Activated naive CD4-positive, alpha-beta T cell treated with anti-CD3 and anti-CD28 coated beads for 36 hours (primary cell): Measurements from ENCODE around the gene AMPD3. TPM values are rescaled to one million over a fixed set of nuclear protein-coding genes. Genes with fewer than 3 reads are reported as not detected.

Experiments
- CTCF ChIA-PET: fragments of 350-600 bp; sonication (Branson Sonifier 250); formaldehyde crosslinking; loops from one replicate; lab custom pipeline; 2021; ENCODE audit warnings: antibody characterized with exemption; lab: Charles Lee
- DNase-seq: peaks from one replicate; pipeline ENCODE4 v3.0.0-alpha.2; 2020
- H3K27ac Mint-ChIP-seq: one replicate; pipeline ENCODE4 v1.8.0; 2021; ENCODE audit warnings: mild to moderate bottlenecking, mixed read lengths
- H3K27me3 Mint-ChIP-seq: one replicate; pipeline ENCODE4 v1.8.0; 2021; ENCODE audit warnings: low read depth, mixed read lengths
- H3K36me3 Mint-ChIP-seq: one replicate; pipeline ENCODE4 v1.8.0; 2021; ENCODE audit warnings: low read depth, mixed read lengths
- H3K4me1 Mint-ChIP-seq: one replicate; pipeline ENCODE4 v1.8.0; 2021; ENCODE audit warnings: low read depth, mixed read lengths
- H3K4me3 Mint-ChIP-seq: one replicate; pipeline ENCODE4 v1.8.0; 2021; ENCODE audit warnings: mild to moderate bottlenecking, moderate library complexity, mixed read lengths
- H3K9me3 Mint-ChIP-seq: one replicate; pipeline ENCODE4 v1.8.0; 2021; ENCODE audit warnings: mixed read lengths
- intact Hi-C: fragments of 100-400 bp; cut with micrococcal nuclease; formaldehyde crosslinking; loops from one replicate; pipeline ENCODE4 v1.15.1; 2023
- total RNA-seq, 2 experiments: library from RNA; stranded (reverse); gene quantifications; one replicate each; pipeline ENCODE4 v1.2.3, GENCODE V29; 2021

AMPD3 gene
- total RNA-seq, 2 experiments from 2014 or later = 11.5 to 13.0 TPM

- H3K27me3 Mint-ChIP-seq = no peaks in the 10 kb centered on the region
- peaks cover 5% of the 10 kb centered on the region for H3K36me3 Mint-ChIP-seq
- intact Hi-C loops = loop anchor here (1.0 to 10.0 kb wide), 4 partner anchors 90 to 1447 kb away; partner anchors contain the start of genes NRIP3, RNF141, WEE1 and ZBED5
- CTCF ChIA-PET = interaction anchor here (0.6 to 4.3 kb wide), 9 partner anchors 9 to 203 kb away, joined by 3 to 15 read pairs (median 4); partner anchors contain the start of gene RNF141
- H3K9me3 Mint-ChIP-seq = no peaks in the 10 kb centered on the region
- no peak for DNase-seq
- H3K27ac Mint-ChIP-seq = peak overlapping the region; percentile 83
- H3K4me1 Mint-ChIP-seq = peaks cover 61% of the 10 kb centered on the region
- peak overlapping the region; percentile 84 for H3K4me3 Mint-ChIP-seq
Measured at GRCh38 chr11:10451426-10452116, 3.5 kb upstream of the AMPD3 start.

GRCh38 chr11:10452211-10452767 is 2.8 kb upstream of the AMPD3 start:
- peaks cover 67% of the 10 kb centered on the region for H3K4me1 Mint-ChIP-seq
- DNase-seq = no peak
- CTCF ChIA-PET = interaction anchor here (0.9 to 4.3 kb wide), 7 partner anchors 9 to 180 kb away, joined by 3 to 15 read pairs (median 4); partner anchors contain the start of gene RNF141
- intact Hi-C loops = loop anchor here (10.0 kb wide), 2 partner anchors 877 to 1447 kb away; partner anchors contain the start of genes NRIP3 and WEE1
- no peak overlapping the region for H3K27ac Mint-ChIP-seq
- H3K36me3 Mint-ChIP-seq = peaks cover 5% of the 10 kb centered on the region
- no peaks in the 10 kb centered on the region for H3K27me3 Mint-ChIP-seq
- no peak overlapping the region for H3K4me3 Mint-ChIP-seq
- no peaks in the 10 kb centered on the region for H3K9me3 Mint-ChIP-seq

GRCh38 chr11:10453261-10453660 is 1.8 kb upstream of the AMPD3 start:
- intact Hi-C loops = loop anchor here (10.0 kb wide), 2 partner anchors 878 to 1448 kb away; partner anchors contain the start of genes NRIP3 and WEE1
- CTCF ChIA-PET = interaction anchor here (0.6 to 4.3 kb wide), 3 partner anchors 38 to 82 kb away, joined by 4 to 15 read pairs (median 8); no protein-coding TSS in a partner anchor
- Mint-ChIP-seq H3K9me3 (no peaks in the 10 kb centered on the region), H3K27me3 (no peaks in the 10 kb centered on the region), H3K27ac (no peak overlapping the region), H3K4me1 (peaks cover 75% of the 10 kb centered on the region), H3K36me3 (peaks cover 5% of the 10 kb centered on the region), H3K4me3 (no peak overlapping the region)
- DNase-seq = no peak

- no peaks in the 10 kb centered on the region for H3K9me3 Mint-ChIP-seq
- peak overlapping the region; percentile 93 for H3K27ac Mint-ChIP-seq
- H3K36me3 Mint-ChIP-seq = peaks cover 4% of the 10 kb centered on the region
Measured at GRCh38 chr11:10455637-10456487, 798 bp downstream of the AMPD3 start.

GRCh38 chr11:10456519-10456918 is 1.5 kb downstream of the AMPD3 start:
- peak; percentile 19 for DNase-seq
- peak overlapping the region; percentile 93 for H3K27ac Mint-ChIP-seq
- H3K36me3 Mint-ChIP-seq = peaks cover 7% of the 10 kb centered on the region
- H3K4me3 Mint-ChIP-seq = peak overlapping the region; percentile 82
- CTCF ChIA-PET = interaction anchor here (0.6 to 3.3 kb wide), 7 partner anchors 15 to 533 kb away, joined by 3 to 15 read pairs (median 4); partner anchors contain the start of gene RNF141
- intact Hi-C loops = loop anchor here (1.0 to 10.0 kb wide), 8 partner anchors 85 to 1452 kb away; partner anchors contain the start of genes ADM, CTR9, NRIP3 and RNF141
- no peaks in the 10 kb centered on the region for H3K27me3 Mint-ChIP-seq
- peaks cover 80% of the 10 kb centered on the region for H3K4me1 Mint-ChIP-seq
- H3K9me3 Mint-ChIP-seq = no peaks in the 10 kb centered on the region

More at GRCh38 chr11:10455637-10456487, 798 bp downstream of the AMPD3 start:
- peak; percentile 87 for DNase-seq
- Mint-ChIP-seq H3K4me1 (peaks cover 85% of the 10 kb centered on the region), H3K4me3 (peak overlapping the region; percentile 82), H3K27me3 (no peaks in the 10 kb centered on the region)
- CTCF ChIA-PET = interaction anchor here (0.6 to 4.3 kb wide), 12 partner anchors 14 to 532 kb away, joined by 3 to 15 read pairs (median 4); partner anchors contain the start of gene RNF141
- intact Hi-C loops = loop anchor here (1.0 to 10.0 kb wide), 9 partner anchors 11 to 1451 kb away; partner anchors contain the start of genes ADM, CTR9, NRIP3 and RNF141

- no peak for DNase-seq
- Mint-ChIP-seq H3K4me3 (peak overlapping the region; percentile 38), H3K4me1 (peaks cover 66% of the 10 kb centered on the region), H3K36me3 (peaks cover 16% of the 10 kb centered on the region), H3K27me3 (no peaks in the 10 kb centered on the region), H3K27ac (peak overlapping the region; percentile 93), H3K9me3 (no peaks in the 10 kb centered on the region)
- intact Hi-C loops = loop anchor here (2.0 to 10.0 kb wide), 8 partner anchors 31 to 1453 kb away; partner anchors contain the start of genes ADM, NRIP3, USP47 and WEE1
- CTCF ChIA-PET = interaction anchor here (0.9 to 3.3 kb wide), 3 partner anchors 45 to 83 kb away, joined by 3 to 15 read pairs (median 9); partner anchors contain the start of gene RNF141
Measured at GRCh38 chr11:10457901-10458300, 2.8 kb downstream of the AMPD3 start.

GRCh38 chr11:10459029-10459970 is 4.2 kb downstream of the AMPD3 start:
- Mint-ChIP-seq H3K9me3 (no peaks in the 10 kb centered on the region), H3K4me1 (peaks cover 55% of the 10 kb centered on the region), H3K4me3 (peak overlapping the region; percentile 63), H3K36me3 (peaks cover 19% of the 10 kb centered on the region), H3K27me3 (no peaks in the 10 kb centered on the region), H3K27ac (peak overlapping the region; percentile 98)
- peak; percentile 80 for DNase-seq
- intact Hi-C loops = loop anchor here (1.0 to 10.0 kb wide), 10 partner anchors 30 to 1454 kb away; partner anchors contain the start of genes ADM, EIF4G2, NRIP3 and USP47
- CTCF ChIA-PET = interaction anchor here (0.6 to 2.2 kb wide), 3 partner anchors 46 to 82 kb away, joined by 3 to 10 read pairs (median 9); partner anchors contain the start of gene RNF141

GRCh38 chr11:10460611-10461275 is 5.7 kb downstream of the AMPD3 start:
- CTCF ChIA-PET = interaction anchor here (1.5 kb wide), 1 partner anchor 9 kb away, joined by 7 read pairs; no protein-coding TSS in a partner anchor
- Mint-ChIP-seq H3K36me3 (peaks cover 27% of the 10 kb centered on the region), H3K27ac (peak overlapping the region; percentile 48), H3K4me3 (no peak overlapping the region), H3K9me3 (no peaks in the 10 kb centered on the region), H3K27me3 (no peaks in the 10 kb centered on the region), H3K4me1 (peaks cover 41% of the 10 kb centered on the region)
- intact Hi-C loops = no loop called here
- DNase-seq = no peak

GRCh38 chr11:10461276-10461790 is 6.3 kb downstream of the AMPD3 start:
- CTCF ChIA-PET = interaction anchor here (1.5 to 1.8 kb wide), 2 partner anchors 10 to 79 kb away, joined by 4 to 7 read pairs; partner anchors contain the start of gene RNF141
- peaks cover 36% of the 10 kb centered on the region for H3K4me1 Mint-ChIP-seq
- peaks cover 25% of the 10 kb centered on the region for H3K36me3 Mint-ChIP-seq
- no peak for DNase-seq
- no peaks in the 10 kb centered on the region for H3K9me3 Mint-ChIP-seq
- no peak overlapping the region for H3K27ac Mint-ChIP-seq
- H3K27me3 Mint-ChIP-seq = no peaks in the 10 kb centered on the region
- intact Hi-C loops = no loop called here
- H3K4me3 Mint-ChIP-seq = no peak overlapping the region
